ENCODE data around the gene ATF7.

DNA sequence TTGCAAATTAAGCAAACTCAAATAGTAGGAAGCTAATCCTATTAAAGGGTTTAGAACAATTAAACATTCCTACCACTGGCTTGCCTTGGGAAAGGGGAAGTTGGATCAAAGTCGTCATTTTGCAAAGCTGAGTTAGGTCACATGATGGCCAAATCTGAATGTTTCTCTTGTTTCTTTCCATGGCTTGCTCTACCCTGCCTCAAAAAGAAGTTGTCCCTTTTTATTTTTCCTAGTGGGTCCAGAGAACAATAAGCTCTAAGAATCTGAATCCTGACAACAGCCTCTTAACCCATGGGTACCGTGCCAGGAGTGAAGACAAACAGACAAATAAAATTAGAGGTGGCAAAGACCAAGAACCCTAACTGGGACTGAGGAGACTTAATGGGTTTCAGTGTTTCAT is 92.7 kb downstream of the ATF7 start:
- TF ChIP-seq RAD21 (IDR thresholded peaks at IDR 0.05; ENCODE audit: low read length) (no peak), POLR2A (IDR thresholded peaks at IDR 0.05; ENCODE audit: low read depth, low read length) (no peak), MXI1 (IDR thresholded peaks at IDR 0.05; ENCODE audit: borderline replicate concordance, low read depth, low read length) (no peak), MAFK (IDR thresholded peaks at IDR 0.05; ENCODE audit: low read depth, low read length) (no peak), SMC3 (IDR thresholded peaks at IDR 0.05; ENCODE audit: low read depth, low read length) (no peak)
- TF ChIP-seq, protein P1, sequence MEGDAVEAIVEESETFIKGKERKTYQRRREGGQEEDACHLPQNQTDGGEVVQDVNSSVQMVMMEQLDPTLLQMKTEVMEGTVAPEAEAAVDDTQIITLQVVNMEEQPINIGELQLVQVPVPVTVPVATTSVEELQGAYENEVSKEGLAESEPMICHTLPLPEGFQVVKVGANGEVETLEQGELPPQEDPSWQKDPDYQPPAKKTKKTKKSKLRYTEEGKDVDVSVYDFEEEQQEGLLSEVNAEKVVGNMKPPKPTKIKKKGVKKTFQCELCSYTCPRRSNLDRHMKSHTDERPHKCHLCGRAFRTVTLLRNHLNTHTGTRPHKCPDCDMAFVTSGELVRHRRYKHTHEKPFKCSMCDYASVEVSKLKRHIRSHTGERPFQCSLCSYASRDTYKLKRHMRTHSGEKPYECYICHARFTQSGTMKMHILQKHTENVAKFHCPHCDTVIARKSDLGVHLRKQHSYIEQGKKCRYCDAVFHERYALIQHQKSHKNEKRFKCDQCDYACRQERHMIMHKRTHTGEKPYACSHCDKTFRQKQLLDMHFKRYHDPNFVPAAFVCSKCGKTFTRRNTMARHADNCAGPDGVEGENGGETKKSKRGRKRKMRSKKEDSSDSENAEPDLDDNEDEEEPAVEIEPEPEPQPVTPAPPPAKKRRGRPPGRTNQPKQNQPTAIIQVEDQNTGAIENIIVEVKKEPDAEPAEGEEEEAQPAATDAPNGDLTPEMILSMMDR (conservative IDR thresholded peaks at IDR 0.05; ENCODE audit: low read depth, low read length): no peak

All from IMR-90 (cell line).